Nephron progenitor cell (in vitro differentiated cells): ENCODE data around the gene NAA50.

Source experiments
- DNase-seq: peaks from one replicate; pipeline ENCODE4 v3.0.0; 2021
- H3K27ac Mint-ChIP-seq: 2 replicates; pipeline ENCODE4 v1.8.0; 2021; ENCODE audit warnings: mild to moderate bottlenecking, moderate library complexity, mixed read lengths
- H3K27me3 Mint-ChIP-seq: 2 replicates; pipeline ENCODE4 v1.8.0; 2021; ENCODE audit warnings: mild to moderate bottlenecking, low read depth, mixed read lengths; ENCODE audit not compliant: poor library complexity
- H3K36me3 Mint-ChIP-seq: 2 replicates; pipeline ENCODE4 v1.8.0; 2021; ENCODE audit warnings: low read depth, mixed read lengths
- H3K4me1 Mint-ChIP-seq: 2 replicates; pipeline ENCODE4 v1.8.0; 2021; ENCODE audit warnings: mixed read lengths
- H3K4me3 Mint-ChIP-seq: 2 replicates; pipeline ENCODE4 v1.8.0; 2021; ENCODE audit warnings: mild to moderate bottlenecking, moderate library complexity, mixed read lengths
- H3K9me3 Mint-ChIP-seq: 2 replicates; pipeline ENCODE4 v1.8.0; 2021; ENCODE audit warnings: mild to moderate bottlenecking, moderate library complexity, mixed read lengths
- CTCF ChIP-seq: fragments of 200-600 bp; sonication (generic); IDR thresholded peaks from 2 replicates; pipeline ENCODE4 v1.5.0; 2021; ENCODE audit warnings: antibody characterized with exemption

NAA50 gene

DNA sequence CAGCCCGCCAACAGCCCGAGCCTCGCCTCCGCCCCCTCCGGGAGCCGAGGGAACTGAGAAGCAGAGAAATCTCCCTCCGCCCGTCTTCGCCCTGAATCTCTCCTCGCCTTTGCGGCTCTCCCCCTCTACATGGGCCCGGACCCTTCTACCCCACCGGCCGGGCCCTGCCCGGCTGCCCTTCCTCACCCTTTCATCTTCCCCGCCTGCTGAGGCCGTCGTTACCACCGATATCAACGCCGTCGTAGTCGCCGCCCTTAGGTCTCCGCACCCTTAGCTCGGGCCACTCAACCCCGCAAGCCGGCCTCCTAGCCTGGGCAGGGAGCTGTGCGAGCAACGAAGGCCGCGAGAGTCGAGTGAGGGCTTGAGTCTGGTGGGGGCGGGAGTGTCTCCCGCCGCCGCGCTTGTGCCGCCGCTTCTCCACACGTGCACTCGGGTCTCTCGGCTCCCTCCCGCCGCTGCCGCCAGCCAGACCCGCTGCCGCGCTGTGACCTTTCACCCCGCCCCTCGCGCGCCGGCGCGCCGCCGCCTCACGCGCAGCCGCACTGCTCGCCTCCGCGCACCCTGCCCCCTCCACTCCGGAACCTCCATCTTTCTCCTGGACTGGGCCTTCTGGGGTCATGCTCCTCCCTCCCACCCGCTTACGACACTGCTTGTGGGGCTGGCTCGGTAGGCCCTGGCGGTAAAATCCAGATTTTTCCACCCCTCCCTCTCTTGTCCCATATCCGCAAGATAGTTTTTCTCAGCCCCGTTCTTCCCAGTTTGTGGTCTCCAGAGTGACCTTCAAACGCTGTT lies at the start of gene NAA50:
Gene NAA50 (minus strand): TSS at position 494 of the 792 bp plus-strand sequence. CDS start 300 bp downstream, at position 194.
- H3K27me3 Mint-ChIP-seq = peaks cover 8% of the 10 kb centered on the region
- H3K4me1 Mint-ChIP-seq = peaks cover 61% of the 10 kb centered on the region
- H3K27ac Mint-ChIP-seq = peak within 1 kb of the TSS; percentile 100
- peak; percentile 94 for DNase-seq
- no peak for TF ChIP-seq CTCF
- peak within 1 kb of the TSS; percentile 98 for H3K4me3 Mint-ChIP-seq
- peaks cover 10% of the 10 kb centered on the region for H3K36me3 Mint-ChIP-seq
- no peaks in the 10 kb centered on the region for H3K9me3 Mint-ChIP-seq

GRCh38 chr3:113795693-113796092 lies 49.6 kb upstream of the NAA50 start:
- H3K4me3 Mint-ChIP-seq = no peak overlapping the region
- TF ChIP-seq CTCF = no peak
- no peaks in the 10 kb centered on the region for H3K4me1 Mint-ChIP-seq

GRCh38 chr3:113794526-113794925 lies 48.5 kb upstream of the NAA50 start:
- Mint-ChIP-seq H3K36me3 (peaks cover 20% of the 10 kb centered on the region), H3K4me1 (no peaks in the 10 kb centered on the region), H3K4me3 (no peak overlapping the region), H3K27ac (no peak overlapping the region), H3K9me3 (no peaks in the 10 kb centered on the region), H3K27me3 (no peaks in the 10 kb centered on the region)
- DNase-seq = no peak
- TF ChIP-seq CTCF = no peak

More at GRCh38 chr3:113795693-113796092, 49.6 kb upstream of the NAA50 start:
- Mint-ChIP-seq H3K27me3 (no peaks in the 10 kb centered on the region), H3K36me3 (peaks cover 26% of the 10 kb centered on the region), H3K27ac (no peak overlapping the region), H3K9me3 (no peaks in the 10 kb centered on the region)
- no peak for DNase-seq

DNA sequence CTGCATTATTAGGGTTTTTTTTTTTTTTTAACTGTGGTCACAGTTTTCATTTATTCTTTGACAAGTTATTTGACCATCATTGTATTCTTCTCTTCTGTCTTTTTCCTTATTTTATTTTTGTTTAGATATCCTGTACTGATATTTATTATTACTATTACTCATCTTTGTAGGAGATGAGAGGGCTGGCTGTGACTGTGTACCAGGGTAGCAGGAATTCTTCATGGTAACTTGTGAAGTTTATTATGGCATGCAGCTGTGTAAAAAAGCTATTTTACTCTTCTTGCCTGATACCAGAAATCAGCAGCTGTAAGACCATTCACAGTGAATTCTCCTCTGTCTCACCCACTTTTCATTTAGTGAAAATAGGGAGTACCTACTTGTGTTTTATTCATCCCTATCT lies 45.3 kb upstream of the NAA50 start:
- H3K27me3 Mint-ChIP-seq = no peaks in the 10 kb centered on the region
- peak overlapping the region; percentile 23 for H3K27ac Mint-ChIP-seq
- H3K4me1 Mint-ChIP-seq = no peaks in the 10 kb centered on the region
- DNase-seq = no peak
- no peak for TF ChIP-seq CTCF
- no peak overlapping the region for H3K4me3 Mint-ChIP-seq
- H3K9me3 Mint-ChIP-seq = no peaks in the 10 kb centered on the region
- H3K36me3 Mint-ChIP-seq = peaks cover 21% of the 10 kb centered on the region

- DNase-seq = no peak
- TF ChIP-seq CTCF = no peak
- Mint-ChIP-seq H3K36me3 (peaks cover 20% of the 10 kb centered on the region), H3K27ac (peak overlapping the region; percentile 18), H3K27me3 (no peaks in the 10 kb centered on the region), H3K4me1 (peaks cover 7% of the 10 kb centered on the region), H3K9me3 (no peaks in the 10 kb centered on the region), H3K4me3 (no peak overlapping the region)
These were observed 37.9 kb upstream of the NAA50 start for GRCh38 chr3:113783980-113784379.

DNA sequence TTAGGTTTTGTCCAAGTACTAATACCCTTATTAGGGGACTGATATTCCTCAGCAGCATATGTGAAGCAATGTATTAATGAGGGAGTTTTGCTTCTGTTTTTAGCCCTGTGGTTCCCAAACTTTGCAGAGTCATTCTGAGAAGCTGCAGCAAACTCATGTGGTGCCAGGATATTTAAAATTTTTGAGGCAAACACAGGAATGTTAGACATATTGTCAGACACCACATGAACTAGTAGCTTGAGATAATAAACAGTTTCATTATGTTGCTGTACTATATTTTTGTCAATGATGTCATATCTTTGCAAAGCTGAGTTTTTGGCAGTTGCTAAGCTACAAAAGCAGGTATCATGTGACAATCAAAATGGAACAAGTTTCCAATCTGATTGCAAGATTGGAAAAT lies 37.4 kb upstream of the NAA50 start:
- peaks cover 20% of the 10 kb centered on the region for H3K36me3 Mint-ChIP-seq
- no peak for TF ChIP-seq CTCF
- H3K27ac Mint-ChIP-seq = no peak overlapping the region
- no peak overlapping the region for H3K4me3 Mint-ChIP-seq
- no peaks in the 10 kb centered on the region for H3K9me3 Mint-ChIP-seq
- DNase-seq = no peak
- H3K4me1 Mint-ChIP-seq = peaks cover 7% of the 10 kb centered on the region
- H3K27me3 Mint-ChIP-seq = no peaks in the 10 kb centered on the region
